Breast epithelium (tissue), 3 donors: ENCODE measurements around the gene B3GAT3.

ENCODE experiments used
- POLR2AphosphoS5 ChIP-seq, 3 donors: sonication (generic); formaldehyde crosslinking; IDR thresholded peaks; one replicate each; pipeline ENCODE4 v1.6.1; 2017; ENCODE audit warnings: antibody characterized with exemption in 3 of 3
- TF ChIP-seq, protein P1 (sequence below), 3 donors: fragments of 450-650 bp; IDR thresholded peaks; one replicate each; pipeline ENCODE4 v1.5.1; 2016 to 2017; ENCODE audit warnings: antibody characterized with exemption in 3 of 3, mild to moderate bottlenecking in 3 of 3, moderate library complexity in 3 of 3

DNA sequence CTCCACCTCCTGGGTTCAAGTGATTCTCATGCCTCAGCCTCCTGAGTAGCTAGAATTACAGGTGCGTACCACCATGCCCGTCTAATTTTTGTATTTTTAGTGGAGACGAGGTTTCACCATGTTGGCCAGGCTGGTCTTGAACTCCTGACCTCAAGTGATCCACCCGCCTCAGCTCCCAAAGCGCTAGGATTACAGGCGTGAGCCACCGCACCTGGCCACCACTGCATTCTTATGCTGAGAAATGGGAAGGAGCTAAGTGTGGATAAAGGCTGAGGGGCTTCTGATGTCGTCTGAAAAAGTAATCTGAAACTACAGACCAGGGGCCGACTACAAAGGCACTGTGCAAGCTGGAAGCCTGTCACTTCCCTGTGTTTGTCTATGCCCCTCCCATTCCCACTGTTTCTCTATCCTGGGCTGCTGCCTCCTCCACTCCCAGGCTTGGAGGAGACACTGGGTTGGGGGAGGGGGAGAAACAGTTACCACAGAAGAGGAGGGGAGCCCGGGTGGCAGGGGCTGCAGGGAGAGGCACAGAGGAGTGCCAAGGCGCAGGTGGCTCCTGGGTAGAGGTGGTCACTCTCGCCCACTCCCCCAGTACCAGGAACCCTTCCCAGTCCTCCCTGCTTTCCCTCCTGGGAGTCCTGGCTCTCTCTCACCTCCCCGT is 17.2 kb downstream of the B3GAT3 start:
- TF ChIP-seq, protein P1, sequence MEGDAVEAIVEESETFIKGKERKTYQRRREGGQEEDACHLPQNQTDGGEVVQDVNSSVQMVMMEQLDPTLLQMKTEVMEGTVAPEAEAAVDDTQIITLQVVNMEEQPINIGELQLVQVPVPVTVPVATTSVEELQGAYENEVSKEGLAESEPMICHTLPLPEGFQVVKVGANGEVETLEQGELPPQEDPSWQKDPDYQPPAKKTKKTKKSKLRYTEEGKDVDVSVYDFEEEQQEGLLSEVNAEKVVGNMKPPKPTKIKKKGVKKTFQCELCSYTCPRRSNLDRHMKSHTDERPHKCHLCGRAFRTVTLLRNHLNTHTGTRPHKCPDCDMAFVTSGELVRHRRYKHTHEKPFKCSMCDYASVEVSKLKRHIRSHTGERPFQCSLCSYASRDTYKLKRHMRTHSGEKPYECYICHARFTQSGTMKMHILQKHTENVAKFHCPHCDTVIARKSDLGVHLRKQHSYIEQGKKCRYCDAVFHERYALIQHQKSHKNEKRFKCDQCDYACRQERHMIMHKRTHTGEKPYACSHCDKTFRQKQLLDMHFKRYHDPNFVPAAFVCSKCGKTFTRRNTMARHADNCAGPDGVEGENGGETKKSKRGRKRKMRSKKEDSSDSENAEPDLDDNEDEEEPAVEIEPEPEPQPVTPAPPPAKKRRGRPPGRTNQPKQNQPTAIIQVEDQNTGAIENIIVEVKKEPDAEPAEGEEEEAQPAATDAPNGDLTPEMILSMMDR (IDR thresholded peaks at IDR 0.05), result no peak
- no peak for TF ChIP-seq POLR2AphosphoS5 (IDR thresholded peaks at IDR 0.05)
